GM19395 (cell line): ENCODE measurements around the gene CENPI.
"Not testable (repeated sequence)": the region's sequence is repeated elsewhere in the genome, so short reads cannot be mapped to it uniquely, and the experiment has no call there.

Experiments
- ATAC-seq: cut with Tn5 transposase; IDR thresholded peaks from one replicate; pipeline ENCODE4 v1.9.1; 2021; ENCODE audit warnings: mild to moderate bottlenecking, moderate library complexity; ENCODE audit not compliant: unreplicated experiment

The CENPI gene

GRCh38 chrX:101097546-101098453, at the start of gene CENPI:
Gene CENPI (plus strand): TSS chrX:101098204. CDS start chrX:101101071, 2,867 bp downstream.
- peak; percentile 97 for ATAC-seq

- ATAC-seq: peak; percentile 17
Observed at GRCh38 chrX:101051153-101051548, 46.9 kb upstream of the CENPI start.

- ATAC-seq: peak; percentile 94
Observed at GRCh38 chrX:101051549-101052302, 46.3 kb upstream of the CENPI start, which contains the start of gene TRMT2B. Gene TRMT2B (minus strand): TSS chrX:101052111. CDS start chrX:101042289, 9,822 bp downstream.

GRCh38 chrX:101056551-101056950, 41.5 kb upstream of the CENPI start:
- not testable (repeated sequence) for ATAC-seq

- peak; percentile 95 for ATAC-seq
Observed at GRCh38 chrX:101057093-101057714, 40.8 kb upstream of the CENPI start.

- no peak for ATAC-seq
Observed at GRCh38 chrX:101062176-101062575, 35.8 kb upstream of the CENPI start.

GRCh38 chrX:101071582-101071981, 26.4 kb upstream of the CENPI start:
- ATAC-seq: no peak

GRCh38 chrX:101078716-101079598, 19.0 kb upstream of the CENPI start, which contains the start of gene TMEM35A:
Gene TMEM35A (plus strand): TSS chrX:101078879. CDS start chrX:101079003, 124 bp downstream.
- ATAC-seq: no peak

- no peak for ATAC-seq
Observed at GRCh38 chrX:101079736-101080270, 18.2 kb upstream of the CENPI start.

GRCh38 chrX:101080326-101081124, 17.5 kb upstream of the CENPI start:
- no peak for ATAC-seq

GRCh38 chrX:101081231-101081630, 16.8 kb upstream of the CENPI start:
- no peak for ATAC-seq

- no peak for ATAC-seq
Observed at GRCh38 chrX:101091817-101092216, 6.2 kb upstream of the CENPI start.

GRCh38 chrX:101108284-101108683, 10.3 kb downstream of the CENPI start:
- no peak for ATAC-seq

- ATAC-seq: no peak
Observed at GRCh38 chrX:101117701-101118100, 19.7 kb downstream of the CENPI start.

GRCh38 chrX:101136235-101136634, 38.2 kb downstream of the CENPI start:
- no peak for ATAC-seq
